ENCODE results near the gene CEP83.

CEP83 gene

DNA sequence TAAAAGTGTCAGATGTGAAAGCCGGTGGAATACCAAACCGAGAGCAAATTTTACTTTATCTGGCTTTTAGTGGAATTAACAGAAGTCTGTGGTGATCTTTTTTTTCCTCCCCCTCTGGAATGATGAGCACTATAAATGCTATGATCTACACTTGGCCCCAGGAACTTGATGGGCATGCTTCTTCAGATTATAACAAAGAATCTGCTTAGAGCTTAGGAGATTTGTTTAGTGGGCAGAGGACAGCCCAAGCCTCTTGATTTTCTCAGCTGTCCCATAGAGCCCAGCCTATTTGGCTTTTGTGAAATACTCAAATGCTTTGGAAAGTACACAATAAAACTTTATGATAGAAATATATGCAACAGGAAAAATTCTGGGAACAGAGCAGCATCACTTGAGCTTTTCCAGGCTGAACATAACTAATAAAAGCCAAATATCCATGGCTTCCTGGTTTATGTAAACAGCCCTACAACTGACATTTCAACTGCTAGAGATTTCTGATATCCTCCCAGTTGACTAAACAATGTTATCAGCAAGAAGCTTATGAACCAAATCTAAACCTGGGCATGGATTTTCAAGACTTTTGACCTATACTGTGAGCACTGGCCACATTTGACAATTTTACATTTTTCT lies 161.7 kb downstream of the CEP83 start:
- DNase-seq: no peak

DNA sequence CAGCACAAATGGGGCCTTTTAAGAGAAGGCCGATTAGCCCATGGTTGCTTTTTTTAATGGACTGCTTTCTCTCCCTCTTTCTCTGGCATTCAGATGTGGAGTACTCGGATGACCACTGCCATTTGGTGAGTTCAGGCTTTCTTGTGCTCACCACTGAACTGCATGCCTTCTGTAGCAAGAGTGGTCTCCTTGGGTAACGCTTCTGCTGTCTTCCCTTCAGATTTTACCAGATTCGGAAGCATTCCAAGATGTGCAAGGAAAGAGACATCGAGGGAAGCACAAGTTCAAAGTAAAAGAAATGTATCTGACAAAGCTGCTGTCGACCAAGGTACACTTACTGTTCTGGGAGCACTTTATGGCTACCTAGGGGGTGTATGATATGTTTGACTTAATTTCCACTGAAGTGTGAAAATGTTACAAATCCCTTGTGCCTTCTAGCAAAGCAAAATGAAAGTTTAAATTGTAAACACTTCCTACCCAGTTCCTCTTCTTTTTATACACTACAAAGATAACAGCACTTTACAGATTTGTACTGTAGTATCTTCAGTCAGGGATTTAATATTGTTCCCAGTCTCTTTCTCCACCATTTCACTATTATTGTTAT lies 162.5 kb downstream of the CEP83 start:
- no peak for DNase-seq

DNA sequence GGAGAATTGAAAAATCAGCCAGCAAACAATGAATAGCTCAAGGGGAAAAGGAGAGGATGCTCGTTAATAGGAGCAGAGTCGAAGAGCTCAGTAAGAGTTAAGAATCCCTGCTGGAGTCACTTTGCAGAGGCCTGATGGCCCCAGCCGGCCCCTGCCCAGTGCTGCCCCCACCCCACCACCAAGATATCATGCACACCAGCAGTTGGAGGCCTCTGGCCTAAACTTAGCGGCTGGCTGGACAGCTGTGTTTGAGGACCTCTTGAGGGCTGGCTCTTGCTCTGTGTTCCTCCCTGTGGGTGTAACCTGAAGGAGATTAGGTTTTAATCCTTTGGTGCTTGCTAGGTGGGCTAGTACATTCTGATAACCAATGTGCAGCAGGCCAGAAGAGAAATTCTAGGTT lies 169.3 kb downstream of the CEP83 start:
- no peak for DNase-seq

DNA sequence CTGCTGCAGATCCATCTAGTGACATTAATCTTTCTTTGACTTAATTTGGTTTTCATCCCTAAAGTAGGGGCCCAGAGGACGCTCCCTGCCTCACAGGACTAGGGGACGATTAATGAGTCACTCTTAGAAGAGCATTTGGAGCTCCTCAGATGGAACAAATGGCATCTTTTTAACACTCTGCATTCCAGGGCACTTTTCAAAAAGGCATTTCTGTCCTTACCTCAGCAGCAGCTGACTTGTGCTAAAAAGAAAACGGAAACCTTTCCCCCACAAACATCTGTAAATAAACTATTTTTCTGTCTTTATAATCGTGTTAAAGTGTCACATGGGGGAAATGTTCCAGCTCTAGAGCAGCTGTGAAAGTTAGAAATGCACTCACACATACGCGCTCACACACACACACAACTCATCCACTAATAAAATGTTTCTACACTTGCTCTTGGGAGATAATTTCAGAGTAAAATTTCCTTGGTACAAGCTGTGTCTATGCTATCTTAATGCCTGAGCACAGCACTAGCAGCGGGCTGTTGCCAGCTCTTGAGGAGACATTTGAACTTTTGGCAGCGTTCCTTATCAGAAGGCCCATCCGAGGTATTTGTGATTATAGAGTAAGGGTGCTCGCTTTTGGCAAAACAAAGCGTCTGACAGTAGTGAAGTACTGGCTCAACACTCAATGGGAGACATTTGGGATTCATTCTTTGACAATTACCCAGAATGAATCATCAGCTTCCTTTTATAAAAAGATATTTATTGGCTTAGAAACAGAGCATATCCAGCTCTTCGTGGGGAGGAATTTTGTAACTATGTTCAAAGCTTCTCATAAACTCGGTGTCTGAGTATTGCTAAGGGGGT lies 170.0 kb downstream of the CEP83 start:
- peak; percentile 1 to 55 for DNase-seq

DNA sequence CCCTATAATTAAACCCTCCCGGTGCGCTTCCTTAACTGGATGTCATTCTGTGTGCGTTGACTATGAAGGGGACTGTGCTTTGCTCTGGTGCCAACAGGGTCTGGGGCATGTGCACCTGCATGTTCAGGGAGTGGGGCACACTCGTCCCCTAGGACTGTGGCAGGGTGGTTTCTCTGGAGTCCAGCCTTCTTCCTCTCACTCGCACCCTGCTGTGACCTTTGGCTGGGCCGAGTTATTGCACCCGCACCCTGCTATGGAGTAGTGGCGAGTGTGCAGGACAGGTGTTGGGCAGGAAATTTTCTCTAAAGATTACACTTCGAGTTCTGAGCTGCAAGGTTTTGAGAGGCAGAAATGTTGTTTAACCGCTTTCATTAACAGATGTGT lies 172.4 kb downstream of the CEP83 start:
- no peak for DNase-seq

DNA sequence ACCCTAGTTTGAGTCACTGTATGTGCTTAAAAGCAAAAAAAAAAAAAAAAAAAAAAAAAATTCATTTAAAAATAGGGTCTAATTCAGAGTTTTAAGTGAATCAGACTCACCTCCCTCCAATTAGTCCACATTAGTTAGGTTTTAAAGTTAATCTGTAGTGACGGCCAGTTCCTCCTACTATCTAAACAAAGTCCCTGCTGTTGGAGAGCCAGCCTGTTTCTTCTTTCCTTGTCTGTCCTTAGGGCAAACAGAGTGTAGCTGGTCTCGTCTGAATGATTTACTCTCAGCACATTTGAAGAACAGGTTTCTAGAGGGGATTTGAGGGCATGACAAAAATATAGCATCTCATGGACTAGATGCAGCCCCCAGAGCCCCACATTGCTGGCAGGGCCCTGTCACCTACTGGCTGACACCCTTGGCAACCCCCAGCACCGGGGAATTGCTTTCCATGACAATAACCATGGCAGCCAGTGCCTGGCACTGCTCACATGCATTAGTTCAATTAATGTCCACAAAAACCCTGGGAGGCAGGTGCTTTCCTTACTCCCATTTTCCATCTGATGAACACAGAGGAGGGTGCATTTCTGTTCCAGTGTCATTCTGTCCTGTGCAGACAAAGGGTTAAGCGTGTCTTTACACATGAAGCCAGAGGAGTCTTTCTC lies 173.0 kb downstream of the CEP83 start:
- no peak for DNase-seq

DNA sequence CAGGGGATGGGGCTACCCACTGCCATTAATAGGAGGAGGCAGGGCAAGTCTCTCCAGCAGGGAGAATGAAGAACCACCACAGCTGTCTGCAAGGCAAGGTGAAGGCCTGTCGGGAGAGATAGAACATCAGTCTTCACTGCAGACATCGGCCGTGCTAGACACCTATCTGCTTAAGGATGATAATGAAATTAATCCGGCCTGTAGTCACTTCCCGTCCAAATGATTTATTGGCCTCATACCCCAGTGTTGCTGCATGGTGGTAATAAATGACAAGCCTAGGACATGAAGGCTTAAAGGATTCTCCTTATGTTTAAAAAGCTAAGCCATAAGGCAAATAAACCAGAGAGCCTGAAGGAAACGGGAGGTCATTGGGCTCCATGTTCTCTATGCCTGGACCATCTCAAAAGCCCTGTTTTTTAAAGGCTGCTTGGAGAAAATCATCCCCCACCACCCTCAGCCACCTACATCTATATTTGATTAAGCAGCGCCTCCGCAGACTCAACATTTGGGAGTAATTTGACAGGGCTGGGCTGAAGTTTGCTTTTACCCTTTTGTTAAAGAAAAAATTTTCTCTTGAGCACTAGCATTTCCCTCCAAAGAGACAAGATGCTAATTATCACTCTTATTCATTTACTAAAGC lies 173.6 kb downstream of the CEP83 start:
- DNase-seq: no peak

DNA sequence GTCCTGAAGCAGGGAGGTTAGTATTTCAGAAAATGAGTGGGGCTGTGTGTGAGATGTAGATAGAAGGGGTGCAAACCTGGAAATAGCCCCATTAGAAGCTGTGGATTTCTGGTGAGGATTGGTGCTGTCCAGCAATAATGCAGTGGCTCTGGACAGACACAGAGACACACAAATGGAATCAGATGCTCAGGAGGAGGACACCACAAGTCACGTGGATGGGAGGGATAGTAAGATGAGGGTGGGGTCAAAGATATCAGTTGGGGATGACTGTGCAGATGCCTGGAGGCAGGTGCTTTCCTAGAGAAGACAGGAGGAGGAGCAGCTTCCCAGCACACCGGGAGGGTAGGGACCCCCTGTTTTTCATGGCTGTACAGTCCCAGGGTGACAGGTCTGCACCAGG lies 174.8 kb downstream of the CEP83 start:
- no peak for DNase-seq

DNA sequence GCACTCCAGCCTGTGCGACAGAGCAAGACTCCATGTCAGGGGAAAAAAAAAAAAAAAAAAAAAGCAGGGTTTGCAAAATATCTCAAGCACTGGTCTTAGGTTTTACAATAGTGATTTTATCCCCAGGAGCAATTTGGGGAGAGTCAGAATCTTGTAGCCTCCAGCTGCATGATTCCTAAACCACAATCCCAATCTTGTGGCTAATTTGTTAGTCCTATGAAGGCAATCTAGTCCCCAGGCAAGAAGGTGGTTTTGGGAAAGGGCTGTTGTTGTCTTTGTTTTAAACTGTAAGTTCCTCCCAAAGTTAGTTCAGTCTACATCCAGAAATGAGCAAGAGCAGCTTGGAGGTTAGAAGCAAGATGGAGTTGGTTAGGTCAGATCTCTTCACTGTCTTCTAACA lies 175.6 kb downstream of the CEP83 start:
- DNase-seq: no peak

DNA sequence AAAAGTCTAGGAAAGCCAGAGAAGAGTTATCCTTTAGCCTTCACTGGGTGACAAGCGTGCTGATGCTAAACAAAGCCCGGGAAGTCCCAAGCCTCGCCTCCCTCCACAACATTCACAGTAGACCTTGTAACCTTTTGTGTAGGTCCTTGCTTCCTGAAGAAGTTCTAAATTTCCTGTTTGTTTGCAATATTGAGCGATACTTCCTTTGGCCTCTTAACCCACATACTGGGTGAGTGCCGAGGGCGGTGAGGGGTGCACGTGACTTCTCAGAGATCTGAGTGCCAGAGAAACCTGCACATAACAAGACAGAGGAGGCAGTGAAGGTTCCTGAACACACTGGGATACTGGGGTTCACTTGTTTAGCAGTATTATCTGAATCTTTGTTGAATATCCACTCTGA lies 177.0 kb downstream of the CEP83 start:
- no peak for DNase-seq

DNA sequence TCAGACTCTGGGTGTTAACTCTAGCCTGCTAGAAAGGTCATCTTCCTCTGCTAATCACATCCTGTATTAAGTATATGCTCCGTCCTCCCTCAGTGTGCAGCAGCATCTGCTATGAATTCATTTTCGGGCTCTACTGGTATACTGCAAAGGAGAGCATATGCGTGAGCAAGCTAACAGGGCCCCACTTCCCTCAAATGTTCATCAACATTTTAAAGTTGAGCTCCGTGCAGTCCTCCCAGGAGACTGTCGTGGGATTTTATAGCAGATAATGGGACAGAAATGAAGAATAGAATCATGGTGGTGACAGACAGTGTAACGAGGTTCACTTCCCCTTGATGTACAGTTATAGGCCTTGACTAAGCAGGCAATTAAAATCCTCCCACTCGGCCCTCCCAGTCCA lies 179.6 kb downstream of the CEP83 start:
- DNase-seq: no peak

DNA sequence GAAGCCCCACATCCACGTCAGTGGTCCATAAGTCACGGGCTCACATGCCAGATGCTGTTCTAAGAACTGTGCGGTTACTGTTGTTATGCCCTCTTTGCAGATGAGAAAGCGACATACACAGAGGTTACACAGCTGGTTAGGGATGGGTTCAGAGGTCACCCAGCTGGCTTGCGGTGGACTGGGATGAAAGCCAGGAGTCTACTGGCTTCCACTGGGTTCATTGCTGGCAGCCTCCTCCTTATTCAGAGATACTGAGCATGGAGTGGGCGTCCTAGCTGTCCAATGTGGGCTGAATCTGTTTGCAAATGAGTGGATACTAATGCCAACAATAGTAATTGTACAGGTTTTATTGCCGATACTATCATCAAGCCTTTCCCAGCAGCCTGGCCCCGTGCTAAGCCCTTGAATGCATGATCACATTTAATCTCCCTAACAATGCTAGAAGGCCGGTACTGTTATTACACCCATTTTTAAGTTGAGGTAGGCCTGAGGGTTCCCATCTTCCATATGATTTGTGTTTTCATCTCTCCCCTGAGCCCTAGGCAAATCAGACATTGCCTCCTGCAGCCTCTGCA lies 182.2 kb downstream of the CEP83 start:
- no peak for DNase-seq

DNA sequence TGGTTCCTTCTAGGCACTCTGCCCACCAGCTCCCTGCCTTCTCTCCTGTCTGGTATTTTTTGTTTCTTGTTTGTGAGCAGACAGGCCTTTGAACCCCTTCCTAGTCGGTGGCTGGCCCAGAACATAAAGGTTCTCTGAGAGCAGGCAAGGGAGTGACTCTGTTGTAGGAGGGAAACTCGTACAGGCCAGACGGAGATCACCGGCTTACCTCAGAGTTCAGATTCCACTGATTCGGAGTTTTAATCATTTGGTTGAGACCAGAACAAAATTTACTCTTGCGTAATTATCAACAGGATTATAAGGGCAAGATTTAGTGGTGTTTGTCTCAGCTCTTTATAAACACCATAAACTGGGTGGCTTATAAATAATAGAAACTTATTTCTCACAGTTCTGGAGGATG lies 182.9 kb downstream of the CEP83 start:
- DNase-seq: no peak

DNA sequence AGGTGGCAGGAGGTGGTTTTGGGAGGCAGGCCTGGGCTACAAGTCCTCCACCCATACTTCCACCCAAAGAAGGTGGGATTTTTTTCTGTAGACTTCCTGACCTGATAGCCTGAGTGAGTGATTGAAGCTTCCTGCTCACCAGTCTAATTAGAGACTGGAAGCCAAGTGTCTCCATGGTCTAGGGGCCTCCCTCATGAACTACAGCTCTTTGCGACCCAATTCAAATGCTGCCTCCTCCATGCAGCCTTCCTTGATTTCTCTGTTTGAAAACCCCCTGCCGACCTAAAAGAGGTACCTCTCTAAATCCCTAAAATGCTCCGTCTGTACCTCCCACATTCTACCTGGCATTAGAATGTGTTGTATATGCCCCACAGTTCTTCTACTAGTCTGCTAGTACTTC lies 186.4 kb downstream of the CEP83 start:
- no peak for DNase-seq

DNA sequence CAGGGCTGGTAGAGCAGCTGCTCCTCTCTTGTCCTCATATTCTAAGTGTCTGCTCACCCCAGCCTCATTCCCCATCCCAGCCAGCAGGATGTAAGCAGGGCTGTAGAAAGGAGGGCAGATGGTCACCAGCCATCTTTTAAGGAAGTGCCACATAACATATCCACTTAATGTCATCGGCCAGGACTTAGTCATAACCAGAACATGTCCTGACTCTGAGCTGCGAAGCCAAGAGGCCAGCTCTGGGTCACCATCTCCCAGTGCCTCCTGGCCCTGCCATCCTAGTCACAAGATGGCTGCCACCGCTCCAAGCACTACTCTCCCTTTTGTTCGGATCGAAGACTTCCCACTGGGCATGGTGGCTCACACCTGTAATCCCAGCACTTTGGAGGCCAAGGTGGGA lies 187.4 kb downstream of the CEP83 start:
- no peak for DNase-seq

DNA sequence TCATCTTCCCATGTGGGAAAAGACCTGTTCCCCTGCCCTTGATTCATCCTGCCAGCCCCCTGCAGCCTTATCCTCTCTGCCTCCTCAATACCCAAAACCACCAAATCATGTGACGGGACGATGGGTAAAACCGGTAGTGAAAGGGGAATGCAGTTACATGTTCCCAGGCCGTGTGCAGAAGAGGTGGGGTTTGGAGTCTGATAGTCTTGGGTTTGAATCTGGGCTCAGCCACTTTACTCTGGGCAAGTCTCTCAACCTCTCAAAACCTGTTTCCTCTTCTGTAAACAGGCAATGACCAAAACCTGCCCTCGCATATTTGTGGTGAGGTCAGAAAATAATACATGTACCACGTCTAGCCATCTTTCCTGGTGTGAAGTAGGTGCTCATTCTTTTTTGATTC lies 188.3 kb downstream of the CEP83 start:
- DNase-seq: no peak

DNA sequence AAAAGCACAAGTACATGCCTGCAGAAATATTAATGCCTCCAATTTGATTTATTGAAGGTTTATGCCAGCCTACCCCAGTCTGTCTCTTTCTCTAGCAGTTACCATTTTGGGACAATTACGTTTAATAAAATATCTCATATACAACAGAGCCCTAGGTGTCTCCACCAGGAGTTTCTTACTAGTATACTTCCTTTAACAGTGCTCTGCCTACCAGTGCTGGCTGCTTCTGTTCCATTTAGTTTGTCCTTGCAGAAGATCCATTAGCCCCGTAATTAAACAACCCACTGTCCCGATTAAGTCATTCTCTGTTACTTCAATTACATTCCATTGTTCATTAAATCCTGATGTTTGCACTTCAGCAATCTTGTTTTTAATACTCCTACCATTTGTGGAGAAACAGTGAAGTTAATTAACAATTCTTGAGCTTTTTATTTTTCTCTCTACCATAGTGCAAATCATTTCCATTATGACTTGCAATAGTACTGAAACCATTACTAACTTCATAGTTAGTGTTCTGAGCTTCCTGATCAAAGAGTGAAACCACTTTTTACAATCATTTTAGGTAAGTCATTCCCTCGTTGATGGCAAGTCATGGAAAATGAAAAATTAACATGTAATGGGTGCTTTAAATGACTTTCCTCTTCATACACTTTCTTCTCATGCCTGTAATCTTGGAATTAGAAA lies 190.2 kb downstream of the CEP83 start:
- DNase-seq: no peak

DNA sequence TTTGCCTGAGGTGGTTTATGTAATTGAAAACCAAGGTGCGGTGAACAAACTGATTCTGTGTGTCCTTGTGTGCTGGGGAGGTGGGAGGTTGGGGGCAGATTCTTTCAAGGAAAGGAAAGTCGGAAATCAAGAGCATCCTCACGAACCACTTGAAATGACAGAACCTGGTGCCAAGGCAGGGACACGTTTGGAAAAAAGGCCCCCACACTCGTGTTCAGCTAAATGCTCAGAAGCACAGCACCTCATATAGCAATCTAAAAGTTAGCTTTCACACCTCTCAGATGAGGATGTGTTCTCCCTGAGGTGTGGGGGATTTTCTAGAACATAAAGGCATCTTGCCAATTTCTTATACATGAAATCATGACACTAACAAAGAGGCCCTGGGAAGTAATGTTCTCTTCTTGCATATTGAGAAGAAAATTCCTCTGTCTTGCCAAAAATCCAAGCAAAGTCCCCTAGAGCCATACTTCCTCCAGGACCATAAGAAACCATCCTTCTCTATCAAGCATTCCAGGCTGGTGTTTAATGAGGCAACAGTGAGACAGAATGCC lies 191.7 kb downstream of the CEP83 start:
- no peak for DNase-seq

DNA sequence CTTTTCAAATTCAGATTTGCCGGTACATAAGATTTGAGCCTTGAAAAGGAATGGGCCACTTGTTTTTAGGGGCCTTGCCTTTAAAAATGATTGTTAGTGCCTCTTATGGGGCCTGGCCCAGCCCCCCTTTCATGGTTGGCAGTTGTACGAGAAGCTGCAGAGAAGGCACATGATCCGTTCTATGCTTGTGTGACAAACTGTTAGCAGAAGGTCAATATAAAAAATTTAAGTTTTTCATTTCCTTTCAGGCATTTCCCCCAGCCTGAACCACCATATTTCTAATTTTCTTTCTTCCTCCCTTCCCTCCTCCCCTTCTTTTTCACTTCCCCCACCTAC lies 192.2 kb downstream of the CEP83 start:
- DNase-seq: no peak

DNA sequence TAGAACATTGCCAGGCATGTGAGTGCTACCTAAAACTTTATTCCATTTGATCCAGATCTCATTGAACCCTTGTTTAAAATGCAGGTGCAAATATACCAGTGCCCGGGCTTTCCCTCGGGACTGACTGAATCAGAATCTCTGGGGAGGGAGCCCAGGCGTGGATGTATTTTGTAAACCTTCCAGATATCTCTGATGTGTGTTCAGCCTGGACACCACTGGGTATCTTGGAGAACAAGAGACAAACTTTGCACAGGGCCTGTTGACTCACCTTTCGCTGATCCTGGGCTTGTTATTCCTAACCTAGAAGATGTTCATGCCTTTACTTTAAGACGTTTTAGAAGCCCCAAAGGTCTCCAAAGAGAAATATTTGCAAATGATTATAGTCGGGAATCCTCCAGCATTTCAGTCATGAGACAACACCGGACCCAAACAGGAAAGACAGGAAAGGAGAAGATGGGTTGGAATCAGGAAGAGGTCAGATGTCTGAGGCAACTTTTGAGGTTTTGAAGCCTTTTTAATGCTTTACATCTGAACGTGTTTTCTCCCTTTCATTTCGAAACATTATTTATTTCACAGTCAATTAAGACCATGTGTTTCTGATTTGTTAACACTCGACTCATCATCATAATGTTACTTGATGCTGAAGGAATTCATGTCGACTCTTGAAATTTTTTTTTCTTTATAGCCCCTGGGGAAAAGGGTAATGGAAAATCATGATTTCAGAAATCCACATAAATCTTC lies 192.7 kb downstream of the CEP83 start:
- DNase-seq: no peak

DNA sequence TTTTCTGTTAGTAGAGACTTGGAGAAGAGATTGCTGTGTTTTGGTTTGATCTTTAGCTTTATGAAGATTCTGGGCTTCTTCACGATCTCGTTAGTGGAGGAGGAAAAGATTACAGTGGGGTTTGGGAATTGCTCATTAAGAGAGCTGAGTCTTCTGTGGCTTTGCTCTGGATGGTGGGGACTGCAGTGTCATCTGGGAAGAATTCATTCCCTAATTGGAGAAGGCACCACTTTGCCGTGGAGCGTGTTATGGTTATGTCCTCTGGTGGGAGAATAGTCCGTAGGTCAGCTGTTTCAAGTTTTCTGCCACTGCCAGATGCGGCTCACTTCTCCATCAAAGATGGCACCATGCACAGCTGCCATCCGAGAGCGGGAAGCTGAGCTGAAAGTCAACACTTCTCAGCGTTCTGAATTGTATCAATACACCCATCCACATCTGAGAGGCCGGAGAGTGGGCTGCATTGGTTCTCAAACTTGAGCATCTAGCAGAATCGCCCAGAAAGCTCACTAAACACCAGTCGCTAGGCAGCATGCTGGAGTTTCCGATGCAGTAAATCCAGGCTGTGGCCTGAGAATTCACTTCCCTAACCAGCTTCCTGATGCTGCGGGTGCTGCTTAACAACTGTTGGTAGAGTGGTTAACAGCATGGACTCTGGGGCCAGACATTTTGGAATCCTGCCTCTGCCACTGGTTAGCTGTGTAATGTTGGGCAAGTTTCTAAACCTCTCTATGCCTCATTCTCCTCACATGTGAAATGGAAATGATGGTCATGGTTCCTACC lies 193.5 kb downstream of the CEP83 start:
- no peak for DNase-seq

Data from NCI-H446 (cell line).